T-helper 17 cell (primary cell): ENCODE data around the gene CFHR4. TPM values are rescaled to one million over a fixed set of nuclear protein-coding genes. Genes with fewer than 3 reads are reported as not detected.
"Not testable (repeated sequence)": the region's sequence is repeated elsewhere in the genome, so short reads cannot be mapped to it uniquely, and the experiment has no call there.

ENCODE experiments used
- ATAC-seq: fragments of 150-1000 bp; cut with Tn5 transposase; 2 replicates; pipeline ENCODE4 v1.10.0; 2021; ENCODE audit warnings: mild to moderate bottlenecking, moderate library complexity
- DNase-seq, 3 donors: peaks; one replicate each; pipeline versions ENCODE4 v3.0.0 to v3.0.0-alpha.2; 2020 to 2021
- H3K9me3 ChIP-seq: one replicate; pipeline ENCODE4 v1.7.0; 2013; ENCODE audit warnings: low read length, mild to moderate bottlenecking; ENCODE audit not compliant: control insufficient read depth, poor library complexity, severe bottlenecking
- H3K27ac Mint-ChIP-seq: one replicate; pipeline ENCODE4 v1.8.0; 2022; ENCODE audit warnings: mild to moderate bottlenecking, moderate library complexity, mixed read lengths
- H3K27me3 Mint-ChIP-seq: one replicate; pipeline ENCODE4 v1.8.0; 2022; ENCODE audit warnings: mixed read lengths
- H3K36me3 Mint-ChIP-seq: one replicate; pipeline ENCODE4 v1.8.0; 2022; ENCODE audit warnings: low read depth, mixed read lengths
- H3K4me1 Mint-ChIP-seq: one replicate; pipeline ENCODE4 v1.8.0; 2022; ENCODE audit warnings: mild to moderate bottlenecking, mixed read lengths
- H3K4me3 Mint-ChIP-seq: one replicate; pipeline ENCODE4 v1.8.0; 2022; ENCODE audit warnings: mild to moderate bottlenecking, moderate library complexity, mixed read lengths
- total RNA-seq, 4 donors: library from RNA in 2 of 4; stranded (reverse) in 2 of 4; gene quantifications; one replicate each; pipeline ENCODE4 v1.2.3 and lab custom pipeline; 2022 to 2026

Gene CFHR4
- total RNA-seq, result not detected
- 0 reads per million in 2 donors for total RNA-seq (lab: John Stamatoyannopoulos, UW)

DNA sequence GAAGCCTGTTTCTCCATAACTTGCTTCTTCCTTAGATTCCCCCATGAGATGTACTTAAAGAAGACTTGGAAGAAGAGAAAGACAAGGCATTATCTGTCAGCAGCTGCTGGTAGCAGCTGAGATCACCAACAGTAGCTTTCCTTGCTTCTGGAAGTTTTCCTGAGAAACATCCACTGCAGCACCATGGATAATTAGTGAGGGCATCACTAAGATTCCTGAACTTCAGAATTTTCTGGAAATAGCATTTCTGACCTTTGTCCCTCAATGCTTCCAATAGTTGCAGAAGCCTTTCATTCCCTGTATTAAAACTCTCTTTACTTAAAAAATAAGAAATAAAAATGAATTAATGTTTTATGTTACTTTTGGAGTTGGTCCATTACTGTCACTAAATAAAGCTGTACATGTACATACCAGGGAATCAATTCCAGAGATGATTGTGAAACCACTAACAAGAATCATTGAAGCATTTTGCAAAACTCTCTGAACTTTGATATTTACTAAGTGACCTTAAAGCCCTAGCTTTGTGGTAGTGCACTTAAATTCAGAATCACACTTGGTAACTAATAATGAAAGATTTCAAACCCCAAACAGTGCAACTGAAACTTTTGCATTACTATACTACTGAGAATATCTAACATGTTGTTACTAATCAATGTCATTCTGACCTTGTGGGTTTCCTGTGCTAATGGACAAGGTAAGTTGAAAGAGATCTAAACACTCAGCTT, at the start of gene CFHR4:
Gene CFHR4 (plus strand): TSS at position 538 of the 725 bp plus-strand sequence. CDS start 99 bp downstream, at position 637.
- peaks cover 4% of the 10 kb centered on the region for H3K27me3 Mint-ChIP-seq
- no peak within 1 kb of the TSS for H3K27ac Mint-ChIP-seq
- no peak for ATAC-seq
- H3K4me3 Mint-ChIP-seq, result no peak within 1 kb of the TSS
- no peaks in the 10 kb centered on the region for H3K9me3 ChIP-seq
- DNase-seq, result no peak
- H3K4me1 Mint-ChIP-seq, result no peaks in the 10 kb centered on the region
- H3K36me3 Mint-ChIP-seq, result no peaks in the 10 kb centered on the region

DNA sequence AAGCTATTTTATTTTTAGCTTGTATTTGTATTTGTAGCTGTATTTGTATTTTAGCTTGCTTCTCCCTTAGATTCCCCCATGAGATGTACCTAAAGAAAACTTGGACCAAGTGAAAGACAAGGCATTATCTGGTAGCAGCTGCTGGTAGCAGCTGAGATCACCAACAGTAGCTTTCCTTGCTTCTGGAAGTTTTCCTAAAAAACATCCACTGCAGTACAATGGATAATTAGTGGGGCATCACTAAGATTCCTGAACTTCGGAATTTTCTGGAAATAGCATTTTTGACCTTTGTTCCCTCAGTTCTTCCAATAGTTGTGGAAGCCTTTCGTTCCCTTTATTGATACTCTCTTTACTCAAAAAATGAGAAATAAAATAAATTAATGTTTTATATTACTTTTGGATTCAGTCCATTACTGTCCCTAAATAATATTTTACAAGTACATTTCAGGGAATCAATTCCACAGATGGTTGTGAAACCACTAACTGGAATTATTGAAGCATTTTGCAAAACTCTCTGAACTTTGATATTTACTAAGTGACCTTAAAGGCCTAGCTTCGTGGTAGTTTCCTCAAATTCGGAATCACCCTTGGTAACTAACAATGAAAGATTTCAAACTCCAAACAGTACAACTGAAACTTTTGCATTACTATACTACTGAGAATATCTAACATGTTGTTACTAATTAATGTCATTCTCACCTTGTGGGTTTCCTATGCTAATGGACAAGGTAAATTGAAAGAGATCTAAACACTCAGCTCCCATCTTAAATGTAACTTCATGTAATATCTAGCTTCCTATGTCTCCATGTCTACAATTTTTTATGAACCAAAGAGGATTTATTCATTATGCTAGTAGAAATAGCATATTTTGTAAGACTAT, 38.0 kb upstream of the CFHR4 start:
- H3K4me1 Mint-ChIP-seq, H3K27me3 Mint-ChIP-seq, H3K9me3 ChIP-seq, H3K4me3 Mint-ChIP-seq, H3K27ac Mint-ChIP-seq, ATAC-seq, H3K36me3 Mint-ChIP-seq, DNase-seq: not testable (repeated sequence)

DNA sequence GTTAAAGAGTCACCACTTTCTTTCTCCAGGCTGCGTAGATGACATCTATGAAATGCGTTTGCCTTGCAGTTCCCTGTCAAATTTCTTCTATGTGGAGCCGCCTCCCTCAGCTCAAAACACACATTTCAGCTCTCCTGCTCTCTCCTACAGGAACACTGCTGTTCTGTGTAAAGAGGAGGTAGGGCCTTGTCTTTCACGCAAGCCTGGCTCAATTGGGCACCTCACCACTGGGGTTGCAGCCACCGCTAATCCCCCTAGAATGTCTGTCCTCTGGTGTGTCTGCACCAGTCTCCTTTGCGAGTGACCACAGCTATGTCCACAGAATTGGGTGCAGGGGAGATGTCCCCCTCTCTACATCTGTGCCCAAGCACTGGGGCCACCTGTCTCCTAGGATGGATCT, 31.8 kb upstream of the CFHR4 start:
- Mint-ChIP-seq H3K4me3 (no peak overlapping the region), H3K4me1 (no peaks in the 10 kb centered on the region), H3K36me3 (no peaks in the 10 kb centered on the region), H3K27ac (no peak overlapping the region), H3K27me3 (no peaks in the 10 kb centered on the region)
- DNase-seq (no peak), ATAC-seq (no peak)
- H3K9me3 ChIP-seq, result no peaks in the 10 kb centered on the region

DNA sequence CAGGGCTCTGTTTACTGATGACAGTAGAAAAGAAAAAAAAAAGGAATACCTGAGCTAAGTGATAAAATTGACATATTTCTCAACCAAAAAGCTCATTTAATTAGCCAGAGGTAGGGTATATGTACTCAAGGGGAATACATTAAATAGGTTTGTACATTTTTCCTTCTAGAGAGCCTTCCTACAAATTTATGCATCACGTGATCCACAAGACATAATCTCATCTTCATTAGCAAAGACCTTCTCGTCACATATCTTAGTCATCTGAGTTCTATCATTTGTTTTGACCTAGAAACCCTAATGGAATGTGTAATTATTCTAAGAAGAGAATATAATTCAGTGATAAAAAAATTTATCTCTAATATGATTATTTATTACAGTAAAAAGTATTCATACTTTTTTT, 30.7 kb upstream of the CFHR4 start:
- no peak for ATAC-seq
- no peak overlapping the region for H3K4me3 Mint-ChIP-seq
- H3K36me3 Mint-ChIP-seq, result no peaks in the 10 kb centered on the region
- no peak overlapping the region for H3K27ac Mint-ChIP-seq
- H3K4me1 Mint-ChIP-seq, result no peaks in the 10 kb centered on the region
- no peaks in the 10 kb centered on the region for H3K27me3 Mint-ChIP-seq
- no peak for DNase-seq
- no peaks in the 10 kb centered on the region for H3K9me3 ChIP-seq

DNA sequence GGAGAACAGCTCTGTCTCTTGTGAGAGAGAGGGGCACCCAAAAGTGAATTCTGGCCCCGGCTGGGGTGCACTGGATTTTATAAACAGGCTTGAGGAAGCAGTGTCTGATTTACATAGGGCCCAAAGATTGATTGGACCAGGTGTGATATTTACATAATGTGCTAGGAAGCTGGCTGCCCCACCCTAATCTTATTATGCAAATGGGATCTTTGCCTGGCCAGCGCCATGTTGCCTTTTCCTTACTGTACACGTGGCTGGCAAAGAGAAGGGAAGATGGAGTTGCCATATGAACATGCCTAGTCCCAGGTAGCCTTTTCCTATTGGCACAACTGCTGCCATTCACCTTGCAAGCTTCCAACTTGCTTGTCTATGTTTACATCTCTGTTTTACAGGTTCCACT, 29.0 kb upstream of the CFHR4 start:
- Mint-ChIP-seq H3K4me1 (no peaks in the 10 kb centered on the region), H3K27me3 (no peaks in the 10 kb centered on the region), H3K36me3 (no peaks in the 10 kb centered on the region), H3K4me3 (no peak overlapping the region), H3K27ac (no peak overlapping the region)
- ATAC-seq (no peak), DNase-seq (no peak)
- no peaks in the 10 kb centered on the region for H3K9me3 ChIP-seq

DNA sequence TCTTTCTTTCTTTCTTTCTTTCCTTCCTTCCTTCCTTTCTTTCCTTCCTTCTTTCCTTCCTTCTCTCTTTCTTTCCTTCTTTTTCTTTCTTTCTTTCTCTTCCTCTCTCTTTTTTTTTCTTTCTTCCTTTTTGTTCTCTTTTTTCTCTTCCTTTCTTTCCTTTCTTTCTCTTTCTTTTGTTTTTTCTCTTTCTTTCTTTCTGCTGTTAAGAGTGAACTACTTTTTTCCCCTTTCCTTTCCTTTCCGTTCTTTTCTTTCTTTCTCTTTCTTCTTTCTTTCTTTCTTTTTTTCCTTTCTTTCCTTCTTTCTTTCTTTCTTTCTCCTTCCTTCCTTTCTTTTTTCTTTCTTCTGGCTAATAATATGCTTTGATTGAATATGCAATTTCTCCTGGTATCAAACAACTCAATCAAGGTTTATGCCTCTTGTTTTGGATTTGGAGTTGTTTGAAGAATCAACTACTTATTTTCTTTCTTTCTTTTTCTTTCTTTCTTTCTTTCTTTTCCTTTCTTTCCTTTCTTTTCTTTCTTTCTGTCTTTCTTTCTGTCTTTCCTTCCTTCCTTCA, 27.4 kb upstream of the CFHR4 start:
- DNase-seq (no peak), ATAC-seq (no peak)
- H3K4me3 Mint-ChIP-seq, result no peak overlapping the region
- no peaks in the 10 kb centered on the region for H3K9me3 ChIP-seq
- H3K27me3 Mint-ChIP-seq, result no peaks in the 10 kb centered on the region
- H3K4me1 Mint-ChIP-seq, result no peaks in the 10 kb centered on the region
- H3K27ac Mint-ChIP-seq, result no peak overlapping the region
- no peaks in the 10 kb centered on the region for H3K36me3 Mint-ChIP-seq

DNA sequence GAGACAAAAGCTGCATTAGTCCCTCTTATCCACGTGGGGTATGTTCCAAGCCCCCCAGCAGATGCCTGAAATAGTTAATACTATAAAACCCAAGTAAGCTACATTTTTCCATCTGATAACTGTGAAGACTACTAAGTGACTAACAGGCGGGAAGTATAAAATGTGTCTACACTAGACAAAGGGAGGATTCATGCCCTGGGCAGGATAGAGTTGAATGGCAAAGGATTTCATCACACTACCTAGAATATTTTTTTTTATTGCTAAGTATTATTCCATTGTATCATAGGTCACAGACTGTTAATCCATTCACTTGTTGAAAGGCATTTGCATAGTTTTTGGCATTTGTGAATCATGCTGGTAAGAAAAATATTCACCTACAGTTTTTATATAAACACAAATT, 26.4 kb upstream of the CFHR4 start:
- H3K4me1 Mint-ChIP-seq, result no peaks in the 10 kb centered on the region
- H3K27me3 Mint-ChIP-seq, result no peaks in the 10 kb centered on the region
- DNase-seq, result no peak
- ATAC-seq, result no peak
- no peak overlapping the region for H3K27ac Mint-ChIP-seq
- H3K9me3 ChIP-seq, result no peaks in the 10 kb centered on the region
- no peaks in the 10 kb centered on the region for H3K36me3 Mint-ChIP-seq
- H3K4me3 Mint-ChIP-seq, result no peak overlapping the region

DNA sequence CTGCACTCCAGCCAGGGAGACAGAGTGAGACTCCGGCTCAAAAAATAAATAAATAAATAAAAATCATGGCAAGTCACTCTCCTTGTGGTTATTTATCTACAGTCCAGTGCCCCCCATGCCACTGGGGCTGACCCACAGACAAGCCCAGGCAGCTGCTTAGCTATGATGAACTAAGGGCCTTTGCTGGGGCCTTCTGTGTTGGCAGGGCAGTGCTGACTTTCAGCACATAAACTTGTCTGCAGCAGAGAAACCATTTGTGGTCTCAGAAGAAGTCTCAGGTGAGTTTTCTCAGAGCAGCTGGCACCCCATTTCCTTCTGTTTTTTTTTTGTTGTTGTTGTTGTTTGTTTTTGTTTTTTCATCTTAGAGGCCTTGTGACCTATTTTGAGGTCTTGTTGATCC, 20.9 kb upstream of the CFHR4 start:
- no peak overlapping the region for H3K4me3 Mint-ChIP-seq
- H3K27me3 Mint-ChIP-seq, result no peaks in the 10 kb centered on the region
- H3K4me1 Mint-ChIP-seq, result no peaks in the 10 kb centered on the region
- ATAC-seq (no peak), DNase-seq (no peak)
- no peaks in the 10 kb centered on the region for H3K36me3 Mint-ChIP-seq
- no peaks in the 10 kb centered on the region for H3K9me3 ChIP-seq
- H3K27ac Mint-ChIP-seq, result no peak overlapping the region

DNA sequence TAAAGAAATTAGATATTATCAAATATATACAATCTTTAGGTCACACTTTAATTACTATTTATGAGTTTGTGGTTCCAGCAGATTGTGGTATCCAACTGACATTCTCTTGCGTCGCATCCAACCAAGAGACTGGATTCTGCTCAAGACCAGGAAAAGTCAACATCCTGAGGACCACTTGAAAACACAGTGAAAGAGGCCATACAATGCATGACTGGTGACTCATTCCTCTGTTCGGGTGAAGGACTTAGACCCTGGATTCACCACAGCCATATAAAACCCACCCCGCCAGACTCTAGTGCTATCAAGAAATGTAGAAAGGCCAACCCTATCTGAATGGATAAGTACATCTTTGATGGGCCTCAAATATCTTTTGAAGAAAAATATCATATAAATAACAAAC, 14.5 kb upstream of the CFHR4 start:
- no peaks in the 10 kb centered on the region for H3K9me3 ChIP-seq
- Mint-ChIP-seq H3K27me3 (peaks cover 7% of the 10 kb centered on the region), H3K36me3 (no peaks in the 10 kb centered on the region), H3K4me1 (no peaks in the 10 kb centered on the region), H3K27ac (no peak overlapping the region), H3K4me3 (no peak overlapping the region)
- ATAC-seq (no peak), DNase-seq (no peak)

DNA sequence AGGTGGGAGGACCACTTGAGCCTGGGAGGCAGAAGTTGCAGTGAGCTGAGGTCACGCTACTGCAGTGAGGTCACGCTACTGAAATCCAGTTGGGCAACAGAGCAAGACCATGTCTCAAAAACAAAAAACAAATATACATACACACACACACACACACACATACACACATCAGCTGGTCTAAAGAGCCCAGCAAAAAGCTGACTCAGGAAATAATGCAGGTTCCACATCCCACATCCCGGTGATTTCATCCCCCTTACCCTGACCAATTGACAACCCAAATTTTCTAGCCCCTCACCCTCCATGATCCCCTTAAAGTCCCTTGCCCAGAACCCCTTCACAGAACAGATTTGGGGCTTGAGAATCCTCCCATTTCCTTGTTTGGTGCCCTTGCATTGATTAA, 11.9 kb upstream of the CFHR4 start:
- ATAC-seq, result no peak
- DNase-seq, result no peak
- Mint-ChIP-seq H3K27ac (no peak overlapping the region), H3K4me3 (no peak overlapping the region), H3K36me3 (no peaks in the 10 kb centered on the region), H3K27me3 (peaks cover 7% of the 10 kb centered on the region), H3K4me1 (no peaks in the 10 kb centered on the region)
- H3K9me3 ChIP-seq, result no peaks in the 10 kb centered on the region

DNA sequence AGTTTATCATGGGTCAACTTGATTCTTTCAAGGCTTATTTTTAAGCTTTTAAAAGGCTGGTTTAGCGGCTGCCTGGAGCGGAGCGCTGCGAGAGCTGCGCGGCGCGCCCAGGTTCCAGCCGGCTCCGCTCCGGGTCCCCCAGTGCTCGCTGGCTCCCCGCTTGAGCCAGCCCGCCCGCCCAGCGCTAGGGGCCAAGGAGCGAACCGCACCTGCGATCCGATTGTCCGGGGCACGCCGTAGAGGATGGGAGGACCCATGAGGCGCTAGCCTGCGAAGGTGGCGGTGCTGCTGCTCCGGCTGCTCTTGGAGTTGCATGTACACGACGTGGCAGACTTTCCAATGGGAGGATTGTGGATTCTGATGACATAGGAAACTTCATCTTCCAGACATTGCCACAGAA, 9.9 kb upstream of the CFHR4 start:
- Mint-ChIP-seq H3K4me1 (no peaks in the 10 kb centered on the region), H3K27ac (no peak overlapping the region), H3K4me3 (no peak overlapping the region), H3K27me3 (peaks cover 7% of the 10 kb centered on the region), H3K36me3 (no peaks in the 10 kb centered on the region)
- ATAC-seq (no peak), DNase-seq (no peak)
- H3K9me3 ChIP-seq, result no peaks in the 10 kb centered on the region

DNA sequence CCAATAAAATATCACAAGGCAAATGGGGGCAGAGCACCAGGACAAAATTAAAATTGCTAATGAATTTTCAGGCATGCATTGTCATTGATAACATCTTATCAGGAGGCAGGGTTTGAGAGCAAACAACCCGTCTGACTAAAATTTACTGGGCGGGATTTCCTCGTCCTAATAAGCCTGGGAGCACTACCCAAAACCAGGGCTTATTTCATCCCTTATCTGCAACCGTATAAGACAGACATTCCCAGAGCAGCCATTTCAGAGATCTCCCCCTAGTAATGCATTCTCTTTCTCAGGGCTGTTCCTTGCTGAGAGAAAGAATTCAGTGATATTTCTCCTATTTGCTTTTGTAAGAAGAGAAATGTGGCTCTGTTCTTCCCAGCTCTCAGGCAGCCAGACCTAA, 1.3 kb upstream of the CFHR4 start:
- not testable (repeated sequence) for H3K27ac Mint-ChIP-seq, H3K36me3 Mint-ChIP-seq, DNase-seq, H3K4me3 Mint-ChIP-seq, H3K4me1 Mint-ChIP-seq, H3K27me3 Mint-ChIP-seq, ATAC-seq, H3K9me3 ChIP-seq

DNA sequence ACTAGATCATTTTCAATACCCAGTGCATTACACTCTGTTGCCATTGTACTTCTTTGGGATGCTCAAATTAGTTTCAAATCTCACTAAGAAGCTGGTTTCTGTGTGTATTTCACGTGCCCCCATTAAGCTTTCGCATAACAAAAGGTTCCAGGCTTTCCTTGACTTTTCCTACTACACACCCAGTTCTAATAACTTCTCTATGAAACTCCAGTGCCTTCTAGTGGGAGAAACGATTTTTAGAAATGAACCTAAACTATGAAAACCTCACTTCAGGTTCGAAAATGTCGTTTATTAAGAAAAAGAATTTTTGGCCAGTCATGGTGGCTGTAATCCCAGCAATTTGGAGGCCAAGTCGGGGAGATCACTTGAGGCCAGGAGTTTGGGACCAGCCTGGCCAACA, 2.8 kb downstream of the CFHR4 start:
- DNase-seq, result no peak
- Mint-ChIP-seq H3K4me3 (no peak overlapping the region), H3K36me3 (no peaks in the 10 kb centered on the region), H3K27me3 (peaks cover 18% of the 10 kb centered on the region), H3K4me1 (no peaks in the 10 kb centered on the region), H3K27ac (no peak overlapping the region)
- ATAC-seq, result no peak
- no peaks in the 10 kb centered on the region for H3K9me3 ChIP-seq
